ENCODE measurements around the gene NCKAP5.

Gene NCKAP5

GRCh38 chr2:133413863-133414262 is 154.4 kb downstream of the NCKAP5 start:
- DNase-seq (ENCODE audit: low spot score): no peak
- in situ Hi-C loops (cut with MboI; ENCODE audit: low sequenced_read_pairs, unreplicated experiment): no loop called here
- no peak for TF ChIP-seq CTCF (IDR thresholded peaks at IDR 0.05; ENCODE audit: borderline replicate concordance, control extremely low read depth, extremely low read depth, insufficient read depth, missing control alignments)

GRCh38 chr2:133412694-133413093 is 155.6 kb downstream of the NCKAP5 start:
- no peak for TF ChIP-seq CTCF (IDR thresholded peaks at IDR 0.05; ENCODE audit: borderline replicate concordance, control extremely low read depth, extremely low read depth, insufficient read depth, missing control alignments)

GRCh38 chr2:133411857-133412256 is 156.4 kb downstream of the NCKAP5 start:
- in situ Hi-C loops (cut with MboI; ENCODE audit: low sequenced_read_pairs, unreplicated experiment): no loop called here
- TF ChIP-seq CTCF (IDR thresholded peaks at IDR 0.05; ENCODE audit: borderline replicate concordance, control extremely low read depth, extremely low read depth, insufficient read depth, missing control alignments): no peak

More at GRCh38 chr2:133412694-133413093, 155.6 kb downstream of the NCKAP5 start:
- in situ Hi-C loops (cut with MboI; ENCODE audit: low sequenced_read_pairs, unreplicated experiment): no loop called here
- DNase-seq (ENCODE audit: low spot score): no peak

GRCh38 chr2:133411101-133411500 is 157.2 kb downstream of the NCKAP5 start:
- no peak for DNase-seq (ENCODE audit: low spot score)
- in situ Hi-C loops (cut with MboI; ENCODE audit: low sequenced_read_pairs, unreplicated experiment): no loop called here
- no peak for TF ChIP-seq CTCF (IDR thresholded peaks at IDR 0.05; ENCODE audit: borderline replicate concordance, control extremely low read depth, extremely low read depth, insufficient read depth, missing control alignments)

More at GRCh38 chr2:133411857-133412256, 156.4 kb downstream of the NCKAP5 start:
- no peak for DNase-seq (ENCODE audit: low spot score)

GRCh38 chr2:133409581-133410285 is 158.5 kb downstream of the NCKAP5 start:
- no peak for TF ChIP-seq CTCF (IDR thresholded peaks at IDR 0.05; ENCODE audit: borderline replicate concordance, control extremely low read depth, extremely low read depth, insufficient read depth, missing control alignments)
- DNase-seq (ENCODE audit: low spot score): no peak
- in situ Hi-C loops (cut with MboI; ENCODE audit: low sequenced_read_pairs, unreplicated experiment): no loop called here

- in situ Hi-C loops (cut with MboI; ENCODE audit: low sequenced_read_pairs, unreplicated experiment): no loop called here
Measured at GRCh38 chr2:133408671-133409070, 159.6 kb downstream of the NCKAP5 start.

More at GRCh38 chr2:133408671-133409070, 159.6 kb downstream of the NCKAP5 start:
- DNase-seq (ENCODE audit: low spot score): no peak
- no peak for TF ChIP-seq CTCF (IDR thresholded peaks at IDR 0.05; ENCODE audit: borderline replicate concordance, control extremely low read depth, extremely low read depth, insufficient read depth, missing control alignments)
